WI38 (cell line): ENCODE data around the gene SLC4A9.

Experiments
- H3K4me3 ChIP-seq: 2 replicates; pipeline ENCODE4 v1.5.1; 2011; ENCODE audit warnings: low read depth, mild to moderate bottlenecking, control low read depth, low read length
- CTCF ChIP-seq: IDR thresholded peaks from 2 replicates; pipeline ENCODE4 v1.5.1; 2012; ENCODE audit warnings: low read depth, mild to moderate bottlenecking, control low read depth, low read length

The SLC4A9 gene

DNA sequence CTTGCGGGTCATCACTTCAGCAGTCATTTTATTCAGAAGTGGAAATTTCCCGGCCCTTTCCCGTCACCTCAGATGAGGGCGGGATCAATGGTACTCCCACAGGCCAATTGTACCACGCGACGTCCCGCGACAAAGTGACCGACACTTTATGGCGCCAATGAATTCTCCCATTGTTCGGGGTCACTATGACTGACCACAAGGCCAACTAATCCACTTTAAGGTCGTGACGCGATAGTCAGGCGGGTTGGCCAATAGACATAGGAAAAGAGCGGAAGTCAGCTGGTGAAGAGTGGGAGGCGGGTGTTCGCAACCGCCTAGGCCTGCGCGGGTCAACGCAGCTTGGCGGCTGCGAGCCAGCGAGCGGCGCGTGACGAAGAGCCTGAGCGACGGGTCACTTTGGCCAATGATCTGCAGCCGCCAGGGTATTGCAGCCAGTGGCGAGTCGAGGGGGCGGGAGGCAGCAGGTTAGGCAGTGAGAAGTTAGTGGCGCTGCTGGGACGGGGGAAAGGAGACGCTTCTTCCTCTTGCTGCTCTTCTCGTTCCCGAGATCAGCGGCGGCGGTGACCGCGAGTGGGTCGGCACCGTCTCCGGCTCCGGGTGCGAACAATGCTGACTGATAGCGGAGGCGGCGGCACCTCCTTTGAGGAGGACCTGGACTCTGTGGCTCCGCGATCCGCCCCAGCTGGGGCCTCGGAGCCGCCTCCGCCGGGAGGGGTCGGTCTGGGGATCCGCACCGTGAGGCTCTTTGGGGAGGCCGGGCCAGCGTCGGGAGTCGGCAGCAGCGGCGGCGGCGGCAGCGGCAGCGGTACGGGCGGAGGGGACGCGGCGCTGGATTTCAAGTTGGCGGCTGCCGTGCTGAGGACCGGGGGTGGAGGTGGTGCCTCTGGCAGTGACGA is 41.6 kb downstream of the SLC4A9 start, which contains the start of gene ANKHD1:
Gene ANKHD1 (plus strand): TSS at position 472 of the 896 bp plus-strand sequence. CDS start 135 bp downstream, at position 607.
- H3K4me3 ChIP-seq, result peak within 1 kb of the TSS; percentile 98
- no peak for TF ChIP-seq CTCF

GRCh38 chr5:140402258-140403074 is 42.5 kb downstream of the SLC4A9 start:
- peak overlapping the region; percentile 98 for H3K4me3 ChIP-seq
- no peak for TF ChIP-seq CTCF

GRCh38 chr5:140403613-140404012 is 43.6 kb downstream of the SLC4A9 start:
- TF ChIP-seq CTCF, result no peak
- H3K4me3 ChIP-seq, result no peak overlapping the region; the same call in 1 of the 2 replicates

DNA sequence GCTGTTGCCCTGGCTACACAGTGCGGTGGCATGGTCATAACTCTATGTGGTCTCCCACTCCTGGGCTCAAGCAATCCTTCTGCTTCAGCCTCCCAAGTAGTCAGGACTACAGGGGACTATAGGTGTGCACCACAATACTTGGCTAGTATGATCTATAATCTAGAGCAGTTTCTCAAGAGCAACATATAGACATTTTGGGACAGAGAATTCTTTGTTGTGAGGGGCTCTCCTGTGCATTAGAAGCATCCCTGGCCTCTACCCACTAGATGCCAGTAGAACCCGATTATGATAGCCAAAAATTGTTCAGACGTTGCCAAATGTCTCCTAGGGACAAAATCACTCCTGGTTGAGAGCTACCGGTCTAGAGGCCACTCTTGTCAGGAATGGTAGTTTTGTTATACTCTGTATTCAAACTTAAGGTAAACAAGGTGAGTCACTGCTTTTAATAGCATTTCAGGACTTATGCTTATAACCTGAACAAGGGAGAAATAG is 48.8 kb downstream of the SLC4A9 start:
- TF ChIP-seq CTCF, result no peak
- no peak overlapping the region for H3K4me3 ChIP-seq

- no peak for TF ChIP-seq CTCF
- no peak overlapping the region for H3K4me3 ChIP-seq
Measured at GRCh38 chr5:140413230-140413629, 53.2 kb downstream of the SLC4A9 start.

DNA sequence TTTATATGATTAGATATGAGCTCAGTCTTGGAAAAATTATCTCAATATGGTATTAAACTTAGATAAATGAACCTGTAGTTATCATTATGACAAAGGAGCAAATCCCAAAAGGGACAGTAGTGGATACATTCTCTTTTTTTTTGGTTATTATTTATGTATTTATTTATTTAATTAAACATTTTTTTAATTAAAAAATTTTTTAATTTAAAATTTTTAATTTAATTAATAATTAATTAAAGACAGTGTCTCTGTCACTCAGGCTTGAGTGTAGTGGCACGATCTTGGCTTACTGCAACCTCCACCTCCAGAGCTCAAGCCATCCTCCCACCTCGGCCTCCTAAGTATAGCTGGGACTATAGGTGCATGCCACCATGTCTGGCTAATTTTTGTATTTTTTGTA is 57.2 kb downstream of the SLC4A9 start:
- no peak for TF ChIP-seq CTCF

More for the DNA sequence above, 57.2 kb downstream of the SLC4A9 start:
- H3K4me3 ChIP-seq, result no peak overlapping the region
